Spleen (tissue), 11 donors: Measurements from ENCODE around the gene IGSF21. TPM values are rescaled to one million over a fixed set of nuclear protein-coding genes. Genes with fewer than 3 reads are reported as not detected.

Experiments
- DNase-seq: peaks from one replicate; pipeline ENCODE4 v3.0.0-alpha.2; 2020
- H3K27ac ChIP-seq, 8 donors: fragments of 200-600 bp; sonication (generic) in 7 of 8; 1 replicate in 4 of 8; 2 replicates in 4 of 8; pipeline versions ENCODE4 v1.5.0 to v1.8.0; 2016 to 2021; ENCODE audit warnings: inconsistent platforms in 4 of 8, mild to moderate bottlenecking in 4 of 8, moderate library complexity in 1 of 8
- H3K27me3 ChIP-seq, 7 donors: fragments of 200-600 bp; sonication (generic) in 6 of 7; replicated peaks in 1 of 7; 1 replicate in 4 of 7; 2 replicates in 3 of 7; pipeline versions ENCODE4 v1.5.0 to v1.8.0; 2016 to 2021; ENCODE audit warnings: inconsistent platforms in 3 of 7, mild to moderate bottlenecking in 1 of 7
- H3K36me3 ChIP-seq, 6 donors: fragments of 200-600 bp; sonication (generic) in 5 of 6; 1 replicate in 4 of 6; 2 replicates in 2 of 6; pipeline versions ENCODE4 v1.5.0 to v1.8.0; 2016 to 2021; ENCODE audit warnings: inconsistent platforms in 2 of 6
- H3K4me1 ChIP-seq, 6 donors: fragments of 200-600 bp; sonication (generic) in 5 of 6; 1 replicate in 3 of 6; 2 replicates in 3 of 6; pipeline versions ENCODE4 v1.5.0 to v1.8.0; 2016 to 2021; ENCODE audit warnings: inconsistent platforms in 3 of 6
- H3K4me3 ChIP-seq, 8 donors: fragments of 200-600 bp; sonication (generic) in 7 of 8; 1 replicate in 4 of 8; 2 replicates in 4 of 8; pipeline versions ENCODE4 v1.5.0 to v1.8.0; 2016 to 2021; ENCODE audit warnings: inconsistent platforms in 4 of 8, mild to moderate bottlenecking in 4 of 8, moderate library complexity in 2 of 8
- H3K9me3 ChIP-seq, 8 donors: fragments of 200-600 bp; sonication (generic) in 7 of 8; 1 replicate in 4 of 8; 2 replicates in 4 of 8; pipeline versions ENCODE4 v1.5.0 to v1.8.0; 2016 to 2021; ENCODE audit warnings: inconsistent platforms in 4 of 8
- POLR2A ChIP-seq, 3 donors: fragments of 450-650 bp; IDR thresholded peaks; one replicate each; pipeline ENCODE4 v1.5.1; 2017; ENCODE audit warnings: antibody characterized with exemption in 3 of 3, mild to moderate bottlenecking in 1 of 3
- POLR2AphosphoS5 ChIP-seq, 3 donors: sonication (generic); formaldehyde crosslinking; IDR thresholded peaks; one replicate each; pipeline ENCODE4 v1.5.1; 2017; ENCODE audit warnings: antibody characterized with exemption in 3 of 3
- WGBS, 5 donors: extraction: QIAGEN DNeasy Blood & Tissue Kit in 3 of 5; methylation state at CpG; one replicate each; pipeline versions ENCODE4 v1.1.5 to v1.1.7; 2013 to 2018; 5-methylcytosine and 5-hydroxymethylcytosine counted together
- intact Hi-C: fragments of 100-400 bp; cut with DNase I; formaldehyde crosslinking; loops from one replicate; pipeline ENCODE4 v1.15.0; 2023; ENCODE audit warnings: low total_unique reads
- polyA plus RNA-seq, 3 donors: library from polyadenylated mRNA; stranded (reverse); fragments of 200-250 nt; gene quantifications; one replicate each; pipeline ENCODE4 v1.2.1, GENCODE V29; 2013
- total RNA-seq, 7 donors: library from RNA; depleted of rRNA in 3 of 7; stranded (reverse); fragments of >200 nt in 3 of 7; fragmentation: NEBNext Ultra II Directional in 4 of 7; extraction: Animal tissue kit (Norgen Biotek cat#: 25700) in 4 of 7; gene quantifications; one replicate each; pipeline versions ENCODE4 v1.1.0 to v1.2.1, GENCODE V29; 2016 to 2021
- TF ChIP-seq, protein P1 (sequence below), 11 experiments: fragments of 200-600 bp in 7 of 11; fragments of 450-650 bp in 4 of 11; sonication (generic) in 4 of 11; IDR thresholded peaks in 8 of 11; conservative IDR thresholded peaks in 3 of 11; 1 replicate in 7 of 11; 2 replicates in 4 of 11; pipeline versions ENCODE4 v1.4.0 to v1.8.0; 2016 to 2021; ENCODE audit warnings: antibody characterized with exemption in 11 of 11, inconsistent platforms in 4 of 11, mild to moderate bottlenecking in 1 of 11
- donor health status: healthy with polysubstance abuse.
- donor health status: DM: no; HTN: no; CAD: no; lungs with moderate emphysema.
- donor health status: DM: no; HTN: no; CAD: no.
- donor health status: Bipolar disorder and iron deficiency.
- donor health status: healthy.
- donor health status: DM: no; HTN: no; CAD: no.
- donor health status: DM: yes; HTN: yes; CAD: no.

The IGSF21 gene
- total and polyA plus RNA-seq, 10 donors = 1.6 to 35.0 (median 20.6) TPM

DNA sequence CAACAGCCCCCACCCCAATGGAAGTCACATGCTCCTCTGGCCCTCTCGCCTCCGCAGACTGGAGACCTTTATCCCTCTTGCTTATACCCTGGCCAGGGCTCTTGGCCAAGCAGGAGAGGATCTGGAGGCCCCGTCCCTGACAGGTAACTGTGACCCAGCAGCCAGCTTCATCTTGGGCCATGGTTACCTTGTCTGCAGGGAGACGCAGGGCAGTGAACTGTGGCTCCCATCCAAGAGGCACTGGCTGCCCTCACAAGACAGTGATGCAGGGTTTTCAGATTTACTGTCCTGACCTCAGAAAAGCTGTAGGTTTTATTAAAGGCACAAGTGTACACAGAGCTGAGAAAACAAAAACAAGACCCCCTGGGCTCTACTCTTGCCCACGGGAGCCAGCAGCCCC, 276.5 kb downstream of the IGSF21 start:
- 62 to 76% (median 71%) methylated on average over 5 of the region's 5 CpGs for WGBS, 5 donors
- H3K4me1 ChIP-seq = peaks cover 0 to 19% (median 6%) of the 10 kb centered on the region in 6 donors
- H3K27ac ChIP-seq = peak overlapping the region in 3 of 8 donors; percentile 9 to 57 (median 48)
- TF ChIP-seq POLR2AphosphoS5 (IDR thresholded peaks at IDR 0.05) (no peak), POLR2A (IDR thresholded peaks at IDR 0.05) (no peak)
- TF ChIP-seq, protein P1, sequence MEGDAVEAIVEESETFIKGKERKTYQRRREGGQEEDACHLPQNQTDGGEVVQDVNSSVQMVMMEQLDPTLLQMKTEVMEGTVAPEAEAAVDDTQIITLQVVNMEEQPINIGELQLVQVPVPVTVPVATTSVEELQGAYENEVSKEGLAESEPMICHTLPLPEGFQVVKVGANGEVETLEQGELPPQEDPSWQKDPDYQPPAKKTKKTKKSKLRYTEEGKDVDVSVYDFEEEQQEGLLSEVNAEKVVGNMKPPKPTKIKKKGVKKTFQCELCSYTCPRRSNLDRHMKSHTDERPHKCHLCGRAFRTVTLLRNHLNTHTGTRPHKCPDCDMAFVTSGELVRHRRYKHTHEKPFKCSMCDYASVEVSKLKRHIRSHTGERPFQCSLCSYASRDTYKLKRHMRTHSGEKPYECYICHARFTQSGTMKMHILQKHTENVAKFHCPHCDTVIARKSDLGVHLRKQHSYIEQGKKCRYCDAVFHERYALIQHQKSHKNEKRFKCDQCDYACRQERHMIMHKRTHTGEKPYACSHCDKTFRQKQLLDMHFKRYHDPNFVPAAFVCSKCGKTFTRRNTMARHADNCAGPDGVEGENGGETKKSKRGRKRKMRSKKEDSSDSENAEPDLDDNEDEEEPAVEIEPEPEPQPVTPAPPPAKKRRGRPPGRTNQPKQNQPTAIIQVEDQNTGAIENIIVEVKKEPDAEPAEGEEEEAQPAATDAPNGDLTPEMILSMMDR (IDR thresholded peaks at IDR 0.05 in 8 of 11, conservative IDR thresholded peaks at IDR 0.05 in 3 of 11) = no peak
- intact Hi-C loops = no loop called here
- H3K4me3 ChIP-seq = no peak overlapping the region
- no peaks in the 10 kb centered on the region for H3K36me3 ChIP-seq
- no peak for DNase-seq
- peaks cover 0 to 40% (median 0%) of the 10 kb centered on the region in 7 donors for H3K27me3 ChIP-seq
- peaks cover 0 to 12% (median 6%) of the 10 kb centered on the region in 8 donors for H3K9me3 ChIP-seq

DNA sequence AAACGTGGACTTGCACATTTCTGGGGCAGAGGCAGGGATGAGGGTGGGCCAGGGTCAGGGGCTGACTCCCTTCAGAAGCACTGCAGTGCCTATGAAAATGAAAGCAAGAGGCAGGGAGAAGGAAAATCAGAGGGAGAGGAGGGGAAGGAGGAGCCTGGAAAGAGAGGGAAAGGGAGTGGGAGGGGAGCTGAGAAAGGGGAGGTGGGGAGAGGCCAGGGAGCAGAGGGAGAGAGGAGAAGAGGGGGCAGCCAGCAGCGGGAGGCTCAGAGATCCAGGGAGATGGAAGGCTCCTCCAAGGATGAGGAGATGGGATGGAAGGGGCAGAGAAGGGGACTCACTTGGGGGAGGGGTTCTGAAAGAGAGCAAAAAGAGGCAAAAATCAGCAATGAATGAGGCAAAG, 276.9 kb downstream of the IGSF21 start:
- Histone ChIP-seq H3K27me3 (peaks cover 0 to 40% (median 0%) of the 10 kb centered on the region in 7 donors), H3K4me1 (peaks cover 0 to 19% (median 6%) of the 10 kb centered on the region in 6 donors), H3K27ac (peak overlapping the region in 6 of 8 donors; percentile 36 to 57 (median 50)), H3K9me3 (peaks cover 0 to 11% (median 6%) of the 10 kb centered on the region in 8 donors), H3K36me3 (no peaks in the 10 kb centered on the region), H3K4me3 (no peak overlapping the region)
- no peak for TF ChIP-seq POLR2AphosphoS5 (IDR thresholded peaks at IDR 0.05)
- TF ChIP-seq, protein P1 (IDR thresholded peaks at IDR 0.05 in 8 of 11, conservative IDR thresholded peaks at IDR 0.05 in 3 of 11) = no peak
- no peak for TF ChIP-seq POLR2A (IDR thresholded peaks at IDR 0.05)
- intact Hi-C loops = no loop called here
- 23 to 32% (median 30%) methylated on average over 2 of the region's 2 CpGs for WGBS, 5 donors
- no peak for DNase-seq

DNA sequence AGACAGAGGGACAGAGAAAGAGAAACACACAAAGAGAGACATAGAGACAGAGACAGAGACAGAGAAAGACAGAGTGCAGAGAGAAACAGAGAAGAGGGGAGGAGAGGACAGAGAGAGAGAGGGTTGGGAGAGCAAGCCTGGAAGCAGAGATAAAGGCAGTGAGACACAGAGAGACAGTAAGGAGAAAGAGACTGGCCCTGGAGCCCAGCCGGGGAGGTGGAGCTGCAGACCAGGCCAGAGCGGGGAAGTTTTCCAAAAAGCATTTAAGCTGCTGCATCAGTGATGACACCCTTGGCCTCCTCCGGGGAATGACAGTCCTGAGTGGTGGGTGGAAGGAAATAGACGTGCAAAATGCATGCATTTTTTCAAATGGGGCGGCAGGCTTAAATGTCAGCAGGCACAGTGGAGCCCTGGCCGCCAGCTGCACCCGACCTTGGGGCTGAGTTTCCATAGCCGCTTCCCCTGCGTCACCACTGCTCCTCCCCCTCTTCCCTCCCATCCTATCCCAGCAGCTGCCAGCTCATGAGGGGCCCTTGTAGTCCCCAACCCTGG, 277.7 kb downstream of the IGSF21 start:
- peaks cover 0 to 3% (median under 1%) of the 10 kb centered on the region in 8 donors for H3K9me3 ChIP-seq
- H3K4me3 ChIP-seq = no peak overlapping the region
- TF ChIP-seq, protein P1 (IDR thresholded peaks at IDR 0.05 in 8 of 11, conservative IDR thresholded peaks at IDR 0.05 in 3 of 11) = no peak
- TF ChIP-seq POLR2AphosphoS5 (IDR thresholded peaks at IDR 0.05) = peak in 2 of 3 donors; percentile 35 to 58
- 7 to 22% (median 11%) methylated on average over 9 of the region's 9 CpGs for WGBS, 5 donors
- intact Hi-C loops = no loop called here
- DNase-seq = no peak
- peak overlapping the region in 6 of 8 donors; percentile 36 to 57 (median 50) for H3K27ac ChIP-seq
- H3K36me3 ChIP-seq = no peaks in the 10 kb centered on the region
- peaks cover 0 to 42% (median 0%) of the 10 kb centered on the region in 7 donors for H3K27me3 ChIP-seq
- H3K4me1 ChIP-seq = peaks cover 0 to 19% (median 6%) of the 10 kb centered on the region in 6 donors

DNA sequence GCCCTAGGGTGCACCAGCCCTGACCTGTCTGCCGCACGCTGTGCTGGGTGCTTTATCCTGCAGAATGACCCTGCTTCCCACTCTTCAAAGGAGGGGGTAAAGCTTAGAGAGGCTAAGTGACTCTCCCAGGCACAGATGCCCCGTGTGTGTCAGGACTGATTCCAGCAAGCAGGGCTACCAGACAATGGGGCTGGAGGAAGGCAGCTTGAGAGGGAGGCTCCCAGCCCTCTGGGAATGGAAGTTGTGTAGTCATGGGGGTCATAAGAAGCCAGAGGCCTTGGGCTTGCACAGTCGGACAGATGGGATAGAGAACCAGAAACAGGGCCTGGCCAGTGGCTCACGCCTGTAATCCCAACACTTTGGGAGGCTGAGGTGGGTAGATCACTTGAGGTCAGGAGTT, 279.0 kb downstream of the IGSF21 start:
- Histone ChIP-seq H3K9me3 (no peaks in the 10 kb centered on the region), H3K27ac (no peak overlapping the region), H3K4me3 (no peak overlapping the region), H3K27me3 (peaks cover 0 to 44% (median 0%) of the 10 kb centered on the region in 7 donors), H3K4me1 (peaks cover 0 to 19% (median 6%) of the 10 kb centered on the region in 6 donors), H3K36me3 (no peaks in the 10 kb centered on the region)
- 74 to 88% (median 84%) methylated on average over 3 to 5 of the region's 5 CpGs for WGBS, 5 donors
- intact Hi-C loops = no loop called here
- no peak for TF ChIP-seq POLR2AphosphoS5 (IDR thresholded peaks at IDR 0.05)
- no peak for TF ChIP-seq POLR2A (IDR thresholded peaks at IDR 0.05)
- TF ChIP-seq, protein P1 (IDR thresholded peaks at IDR 0.05 in 8 of 11, conservative IDR thresholded peaks at IDR 0.05 in 3 of 11) = no peak
- DNase-seq = no peak
